Measurements from ENCODE around the gene PLXNA3.

PLXNA3 gene

GRCh38 chrX:154458116-154458953 is at the start of gene PLXNA3:
Gene PLXNA3, plus strand, starts transcription at chrX:154458281. Its CDS starts 1,903 bp downstream, at chrX:154460184.
- no peak for FAIRE-seq

- FAIRE-seq = no peak
Observed at GRCh38 chrX:154408659-154409221, 49.3 kb upstream of the PLXNA3 start.

GRCh38 chrX:154409222-154409871 is 48.7 kb upstream of the PLXNA3 start, which contains the start of gene DNASE1L1:
Gene DNASE1L1, minus strand, starts transcription at chrX:154409254. Its CDS starts 3,686 bp downstream, at chrX:154405568.
- no peak for FAIRE-seq

GRCh38 chrX:154411981-154412340 is 46.1 kb upstream of the PLXNA3 start:
- FAIRE-seq = no peak

GRCh38 chrX:154412468-154412867 is 45.6 kb upstream of the PLXNA3 start:
- no peak for FAIRE-seq

GRCh38 chrX:154413142-154413541 is 44.9 kb upstream of the PLXNA3 start:
- FAIRE-seq = no peak

GRCh38 chrX:154417157-154417556 is 40.9 kb upstream of the PLXNA3 start:
- no peak for FAIRE-seq

- no peak for FAIRE-seq
Observed at GRCh38 chrX:154419189-154419588, 38.9 kb upstream of the PLXNA3 start.

- no peak for FAIRE-seq
Observed at GRCh38 chrX:154419688-154420401, 38.2 kb upstream of the PLXNA3 start.

GRCh38 chrX:154420402-154420756 is 37.7 kb upstream of the PLXNA3 start:
- FAIRE-seq = no peak

GRCh38 chrX:154426916-154427770 is 30.9 kb upstream of the PLXNA3 start:
- FAIRE-seq = no peak

GRCh38 chrX:154428176-154429171 is 29.6 kb upstream of the PLXNA3 start, which contains the start of gene ATP6AP1:
Gene ATP6AP1, plus strand, starts transcription at chrX:154428677. Its CDS starts 16 bp downstream, at chrX:154428693.
- peak; percentile 57 for FAIRE-seq

- no peak for FAIRE-seq
Observed at GRCh38 chrX:154429711-154430110, 28.4 kb upstream of the PLXNA3 start.

GRCh38 chrX:154430479-154430878 is 27.6 kb upstream of the PLXNA3 start:
- FAIRE-seq = no peak

- FAIRE-seq = no peak
Observed at GRCh38 chrX:154430916-154431315, 27.2 kb upstream of the PLXNA3 start.

- FAIRE-seq = no peak
Observed at GRCh38 chrX:154431341-154431740, 26.7 kb upstream of the PLXNA3 start.

- no peak for FAIRE-seq
Observed at GRCh38 chrX:154432210-154432609, 25.9 kb upstream of the PLXNA3 start.

- no peak for FAIRE-seq
Observed at GRCh38 chrX:154433605-154434004, 24.5 kb upstream of the PLXNA3 start.

GRCh38 chrX:154434394-154435168 is 23.5 kb upstream of the PLXNA3 start:
- no peak for FAIRE-seq

GRCh38 chrX:154435171-154435733 is 22.8 kb upstream of the PLXNA3 start:
- no peak for FAIRE-seq

All from A204.1 (cell line).